Activated T-helper 1 cell treated with anti-CD3 and anti-CD28 coated beads, Interleukin-2, amount 50 U/mL, for 16 hours (primary cell): ENCODE data around the gene KCTD16.

Source experiments
- DNase-seq, 2 donors: peaks; one replicate each; pipeline ENCODE4 v3.0.0-alpha.2; 2020; ENCODE audit warnings: low read depth in 1 of 2, low spot score in 1 of 2

Gene KCTD16

GRCh38 chr5:144331361-144331760, 160.7 kb downstream of the KCTD16 start:
- DNase-seq = no peak

- no peak for DNase-seq
These were observed 161.6 kb downstream of the KCTD16 start for GRCh38 chr5:144332265-144332664.

GRCh38 chr5:144333336-144333920, 162.8 kb downstream of the KCTD16 start:
- no peak for DNase-seq

- no peak for DNase-seq
These were observed 164.9 kb downstream of the KCTD16 start for GRCh38 chr5:144335561-144335960.

- DNase-seq = no peak
These were observed 165.7 kb downstream of the KCTD16 start for GRCh38 chr5:144336191-144336961.

GRCh38 chr5:144352330-144352729, 181.7 kb downstream of the KCTD16 start:
- DNase-seq = no peak

- DNase-seq = no peak
These were observed 182.2 kb downstream of the KCTD16 start for GRCh38 chr5:144352732-144353317.

- DNase-seq = no peak
These were observed 185.8 kb downstream of the KCTD16 start for GRCh38 chr5:144356489-144356888.

- no peak for DNase-seq
These were observed 190.7 kb downstream of the KCTD16 start for GRCh38 chr5:144361406-144361805.

GRCh38 chr5:144365885-144366284, 195.2 kb downstream of the KCTD16 start:
- DNase-seq = no peak

GRCh38 chr5:144367991-144368390, 197.3 kb downstream of the KCTD16 start:
- no peak for DNase-seq

GRCh38 chr5:144368556-144368955, 197.9 kb downstream of the KCTD16 start:
- no peak for DNase-seq

- no peak for DNase-seq
These were observed 198.3 kb downstream of the KCTD16 start for GRCh38 chr5:144369006-144369405.

GRCh38 chr5:144370273-144370672, 199.6 kb downstream of the KCTD16 start:
- DNase-seq = no peak

GRCh38 chr5:144374637-144375036, 204.0 kb downstream of the KCTD16 start:
- no peak for DNase-seq

GRCh38 chr5:144377207-144377606, 206.5 kb downstream of the KCTD16 start:
- DNase-seq = no peak

GRCh38 chr5:144378681-144379080, 208.0 kb downstream of the KCTD16 start:
- DNase-seq = no peak

- DNase-seq = no peak
These were observed 214.9 kb downstream of the KCTD16 start for GRCh38 chr5:144385597-144385996.

GRCh38 chr5:144386315-144386714, 215.6 kb downstream of the KCTD16 start:
- DNase-seq = no peak

GRCh38 chr5:144390133-144390532, 219.5 kb downstream of the KCTD16 start:
- DNase-seq = no peak

GRCh38 chr5:144391044-144391443, 220.4 kb downstream of the KCTD16 start:
- DNase-seq = no peak

GRCh38 chr5:144393641-144394435, 223.2 kb downstream of the KCTD16 start:
- no peak for DNase-seq
